MCF 10A (cell line): ENCODE results near the gene MYO15B. TPM values are rescaled to one million over a fixed set of nuclear protein-coding genes. Genes with fewer than 3 reads are reported as not detected.

Experiments
- BruUV-seq: library from RNA; stranded (reverse); fragments of 400-500 nt; replicated peaks from 2 replicates; lab custom pipeline; 2021; lab: Mats Ljungman, UMichigan
- CTCF ChIA-PET: fragments of 300-600 bp; sonication (Branson Sonifier 250); formaldehyde crosslinking; extraction: SDS; loops from one replicate; lab custom pipeline; 2021; ENCODE audit warnings: antibody characterized with exemption, inconsistent platforms; lab: Yijun Ruan, JAX
- POLR2A ChIA-PET: fragments of 300-600, 350-650 bp; sonication (Branson Sonifier 250); formaldehyde crosslinking; extraction: SDS; loops from one replicate; lab custom pipeline; 2020; ENCODE audit warnings: antibody characterized with exemption, inconsistent platforms; lab: Yijun Ruan, JAX
- DNase-seq: peaks from one replicate; pipeline ENCODE4 v3.0.0-alpha.2; 2018; ENCODE audit not compliant: unreplicated experiment
- H3K27ac Mint-ChIP-seq: one replicate; pipeline ENCODE4 v1.8.0; 2022; ENCODE audit warnings: mild to moderate bottlenecking, low read depth, mixed read lengths; ENCODE audit not compliant: unreplicated experiment
- H3K27me3 Mint-ChIP-seq: one replicate; pipeline ENCODE4 v1.8.0; 2022; ENCODE audit warnings: mixed read lengths; ENCODE audit not compliant: insufficient read depth, unreplicated experiment
- H3K36me3 Mint-ChIP-seq: one replicate; pipeline ENCODE4 v1.8.0; 2022; ENCODE audit warnings: mild to moderate bottlenecking, moderate library complexity, mixed read lengths; ENCODE audit not compliant: insufficient read depth, unreplicated experiment
- H3K4me1 Mint-ChIP-seq: one replicate; pipeline ENCODE4 v1.8.0; 2022; ENCODE audit warnings: mixed read lengths; ENCODE audit not compliant: insufficient read depth, unreplicated experiment
- H3K4me3 Mint-ChIP-seq: one replicate; pipeline ENCODE4 v1.8.0; 2022; ENCODE audit warnings: mild to moderate bottlenecking, moderate library complexity, mixed read lengths; ENCODE audit not compliant: unreplicated experiment
- H3K9me3 Mint-ChIP-seq: one replicate; pipeline ENCODE4 v1.8.0; 2022; ENCODE audit warnings: mixed read lengths; ENCODE audit not compliant: unreplicated experiment
- intact Hi-C: fragments of 100-400 bp; cut with micrococcal nuclease; formaldehyde crosslinking; loops from 2 replicates; pipeline ENCODE4 v1.14.1; 2022
- total RNA-seq: library from RNA; stranded (reverse); gene quantifications from 2 replicates; pipeline ENCODE4 v1.2.3, GENCODE V29; 2022
- TF ChIP-seq, protein P1 (sequence below): fragments of 200-600 bp; IDR thresholded peaks from one replicate; pipeline ENCODE4 v1.8.0; 2022; ENCODE audit warnings: antibody characterized with exemption, mild to moderate bottlenecking; ENCODE audit not compliant: unreplicated experiment

MYO15B gene
- total RNA-seq, 1 experiment from 2014 or later = 10.9 TPM

DNA sequence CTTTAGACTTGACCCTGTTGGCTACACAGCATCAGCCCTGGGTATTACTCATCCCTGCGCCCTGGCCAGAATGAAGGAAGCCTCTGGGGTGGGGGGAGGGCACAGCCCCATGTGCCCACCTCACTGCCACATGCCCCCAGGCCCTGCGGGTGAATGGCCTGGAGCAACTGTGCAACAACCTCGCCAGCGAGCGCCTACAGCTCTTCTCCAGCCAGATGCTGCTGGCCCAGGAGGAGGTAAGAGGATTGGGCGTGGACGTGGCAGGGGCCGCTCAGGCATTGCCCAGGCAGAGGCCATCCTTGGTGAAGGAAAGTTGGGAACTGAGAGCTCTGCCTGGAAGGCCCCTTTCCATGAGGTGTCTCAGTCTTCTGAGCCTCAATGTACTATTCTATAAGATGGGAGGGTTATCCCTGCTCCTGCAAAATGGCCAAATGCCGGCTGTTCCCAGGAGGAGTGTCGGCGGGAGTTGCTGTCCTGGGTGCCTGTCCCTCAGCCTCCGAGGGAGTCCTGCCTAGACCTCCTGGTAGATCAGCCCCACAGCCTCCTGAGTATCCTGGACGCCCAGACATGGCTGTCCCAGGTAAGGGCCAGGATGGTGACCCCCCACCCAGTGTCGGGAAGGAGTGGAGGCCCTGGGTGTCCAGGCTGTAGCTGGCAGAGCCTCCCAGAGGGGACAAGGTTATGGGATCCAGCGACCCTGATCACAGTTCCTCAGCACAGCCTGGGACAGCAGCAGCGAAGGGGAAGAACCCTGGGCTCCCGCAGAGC lies 8.9 kb downstream of the MYO15B start:
- intact Hi-C loops = no loop called here
- ChIA-PET POLR2A (no interaction called here), CTCF (interaction anchor here (0.6 to 1.1 kb wide), 3 partner anchors 18 to 273 kb away, joined by 3 read pairs; no protein-coding TSS in a partner anchor)
- no peaks in the 10 kb centered on the region for H3K4me1 Mint-ChIP-seq
- no peaks in the 10 kb centered on the region for H3K9me3 Mint-ChIP-seq
- TF ChIP-seq, protein P1, sequence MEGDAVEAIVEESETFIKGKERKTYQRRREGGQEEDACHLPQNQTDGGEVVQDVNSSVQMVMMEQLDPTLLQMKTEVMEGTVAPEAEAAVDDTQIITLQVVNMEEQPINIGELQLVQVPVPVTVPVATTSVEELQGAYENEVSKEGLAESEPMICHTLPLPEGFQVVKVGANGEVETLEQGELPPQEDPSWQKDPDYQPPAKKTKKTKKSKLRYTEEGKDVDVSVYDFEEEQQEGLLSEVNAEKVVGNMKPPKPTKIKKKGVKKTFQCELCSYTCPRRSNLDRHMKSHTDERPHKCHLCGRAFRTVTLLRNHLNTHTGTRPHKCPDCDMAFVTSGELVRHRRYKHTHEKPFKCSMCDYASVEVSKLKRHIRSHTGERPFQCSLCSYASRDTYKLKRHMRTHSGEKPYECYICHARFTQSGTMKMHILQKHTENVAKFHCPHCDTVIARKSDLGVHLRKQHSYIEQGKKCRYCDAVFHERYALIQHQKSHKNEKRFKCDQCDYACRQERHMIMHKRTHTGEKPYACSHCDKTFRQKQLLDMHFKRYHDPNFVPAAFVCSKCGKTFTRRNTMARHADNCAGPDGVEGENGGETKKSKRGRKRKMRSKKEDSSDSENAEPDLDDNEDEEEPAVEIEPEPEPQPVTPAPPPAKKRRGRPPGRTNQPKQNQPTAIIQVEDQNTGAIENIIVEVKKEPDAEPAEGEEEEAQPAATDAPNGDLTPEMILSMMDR = no peak
- DNase-seq = no peak
- no TSS peak for BruUV-seq
- no peak overlapping the region for H3K4me3 Mint-ChIP-seq
- peaks cover 7% of the 10 kb centered on the region for H3K36me3 Mint-ChIP-seq
- H3K27me3 Mint-ChIP-seq = no peaks in the 10 kb centered on the region
- no peak overlapping the region for H3K27ac Mint-ChIP-seq

DNA sequence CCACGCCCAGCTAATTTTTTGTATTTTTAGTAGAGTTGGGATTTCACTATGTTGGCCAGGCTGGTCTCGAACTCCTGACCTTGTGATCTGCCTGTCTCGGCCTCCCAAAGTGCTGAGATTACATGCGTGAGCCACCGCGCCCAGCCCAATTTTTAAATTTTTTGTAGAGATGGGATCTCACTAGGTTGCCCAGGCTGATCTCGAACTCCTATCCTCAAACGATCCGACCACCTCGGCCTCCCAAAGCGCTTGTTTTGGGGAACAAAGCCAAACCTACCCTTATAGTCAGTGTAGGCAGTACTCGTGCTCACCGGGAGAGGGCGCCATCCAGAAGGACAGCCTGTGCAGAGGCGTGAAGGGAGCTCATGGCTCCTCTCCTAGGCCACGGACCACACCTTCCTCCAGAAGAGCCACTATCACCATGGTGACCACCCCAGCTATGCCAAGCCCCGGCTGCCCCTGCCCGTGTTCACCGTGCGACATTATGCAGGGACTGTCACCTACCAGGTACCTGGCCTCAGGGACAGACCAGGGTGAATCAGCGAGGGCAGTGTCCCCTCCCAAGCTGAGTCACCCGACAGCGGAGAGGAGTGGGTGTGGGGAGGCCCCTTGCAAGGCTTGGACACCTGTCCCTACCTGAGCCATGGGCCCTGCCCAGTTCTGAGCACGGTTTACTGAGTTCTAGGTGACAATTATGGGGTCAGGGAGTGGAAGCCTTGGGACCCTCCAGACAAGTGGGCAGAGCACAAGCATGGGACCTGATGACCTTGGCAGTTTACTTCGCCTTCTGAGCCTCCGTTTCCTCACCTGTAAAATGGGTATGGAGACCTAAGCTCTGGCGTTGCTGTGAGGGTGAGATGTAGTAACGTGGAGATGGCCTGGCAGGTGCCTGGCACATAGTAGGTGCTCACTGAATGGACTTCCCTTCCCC lies 13.7 kb downstream of the MYO15B start:
- peak; percentile 70 for DNase-seq
- ChIA-PET POLR2A (interaction anchor here (0.6 to 0.8 kb wide), 2 partner anchors 10 to 153 kb away, joined by 3 to 5 read pairs; no protein-coding TSS in a partner anchor), CTCF (interaction anchor here (0.6 to 3.6 kb wide), 16 partner anchors 8 to 560 kb away, joined by 3 to 24 read pairs (median 4); partner anchors contain the start of gene SMIM5)
- TF ChIP-seq, protein P1 = peak; percentile 79
- Mint-ChIP-seq H3K27ac (no peak overlapping the region), H3K4me3 (no peak overlapping the region), H3K27me3 (no peaks in the 10 kb centered on the region), H3K36me3 (peaks cover 1% of the 10 kb centered on the region), H3K4me1 (peaks cover 18% of the 10 kb centered on the region), H3K9me3 (no peaks in the 10 kb centered on the region)
- intact Hi-C loops = no loop called here
- no TSS peak for BruUV-seq

DNA sequence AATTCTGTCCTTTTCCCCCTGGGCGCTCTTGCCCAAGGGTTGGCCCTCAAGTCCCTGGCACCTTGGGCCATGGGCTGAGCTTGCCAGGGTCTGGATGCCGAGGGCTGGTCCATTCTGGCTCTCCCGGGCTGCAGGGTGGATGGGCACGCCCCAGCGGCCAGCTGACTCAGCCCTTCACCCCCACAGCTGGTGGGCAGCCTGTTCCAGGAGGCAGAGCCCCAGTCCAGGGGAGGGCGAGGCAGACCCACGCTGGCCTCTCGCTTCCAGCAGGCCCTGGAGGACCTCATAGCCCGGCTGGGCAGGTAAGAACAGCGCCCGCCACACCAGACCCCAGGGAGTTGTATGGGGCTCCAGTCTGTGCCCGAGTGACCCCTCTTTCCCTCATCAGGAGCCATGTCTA lies 15.0 kb downstream of the MYO15B start:
- POLR2A ChIA-PET = no interaction called here
- Mint-ChIP-seq H3K9me3 (no peaks in the 10 kb centered on the region), H3K36me3 (no peaks in the 10 kb centered on the region), H3K27me3 (no peaks in the 10 kb centered on the region), H3K27ac (no peak overlapping the region), H3K4me3 (no peak overlapping the region), H3K4me1 (peaks cover 18% of the 10 kb centered on the region)
- intact Hi-C loops = no loop called here
- TF ChIP-seq, protein P1 = no peak
- no TSS peak for BruUV-seq
- CTCF ChIA-PET = interaction anchor here (0.7 to 3.6 kb wide), 4 partner anchors 14 to 77 kb away, joined by 3 to 24 read pairs (median 4); partner anchors contain the start of genes LLGL2 and SMIM5
- no peak for DNase-seq
